ENCODE measurements around the gene WDR11.

Gene WDR11

GRCh38 chr10:120850911-120851865 lies at the start of gene WDR11:
WDR11 (plus strand) TSS chr10:120851362; CDS start chr10:120851421, 59 bp downstream.
- peak; percentile 68 for DNase-seq (ENCODE audit: low read depth)

GRCh38 chr10:120802935-120803334 lies 48.2 kb upstream of the WDR11 start:
- no peak for DNase-seq (ENCODE audit: low read depth)

- DNase-seq (ENCODE audit: low read depth) = no peak
Measured at GRCh38 chr10:120803972-120804371, 47.2 kb upstream of the WDR11 start.

DNA sequence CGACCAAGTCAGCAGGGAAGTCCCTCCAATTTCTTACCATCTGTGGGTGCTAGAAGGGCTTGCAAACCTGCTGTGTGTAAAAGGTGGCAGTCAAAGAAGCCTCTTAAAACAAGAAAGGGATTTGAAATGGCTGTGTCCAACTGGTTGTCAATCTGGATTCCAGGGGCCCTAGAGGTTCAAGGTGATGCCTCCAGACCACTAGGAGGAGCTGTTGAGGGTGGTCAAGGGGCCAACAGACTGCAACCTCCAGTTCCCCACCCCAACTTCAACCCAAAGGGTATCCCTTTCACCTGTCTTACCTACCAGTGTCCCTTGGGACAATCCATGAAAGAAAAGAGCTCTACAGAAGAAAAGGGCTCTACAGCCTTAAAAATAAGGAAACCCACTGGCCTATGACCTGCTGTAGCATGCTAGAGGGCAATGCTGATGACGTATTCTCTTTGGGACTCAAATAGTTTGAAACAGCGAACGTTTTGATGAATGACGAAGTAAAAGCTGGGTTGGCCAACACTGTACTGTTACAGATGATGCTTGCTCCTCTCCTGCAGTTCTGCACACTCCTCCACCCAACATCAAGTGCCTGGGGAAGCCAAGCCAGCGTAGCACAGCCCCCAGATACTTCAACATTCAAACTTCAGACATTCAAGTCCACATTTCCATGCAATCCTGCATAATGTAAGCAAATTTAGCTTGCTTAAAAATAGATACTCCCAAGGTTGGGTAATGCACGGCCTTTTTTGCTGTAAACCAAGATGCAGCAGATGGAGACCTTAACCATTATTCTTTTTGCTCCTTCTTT lies 45.9 kb upstream of the WDR11 start:
- DNase-seq (ENCODE audit: low read depth) = no peak

DNA sequence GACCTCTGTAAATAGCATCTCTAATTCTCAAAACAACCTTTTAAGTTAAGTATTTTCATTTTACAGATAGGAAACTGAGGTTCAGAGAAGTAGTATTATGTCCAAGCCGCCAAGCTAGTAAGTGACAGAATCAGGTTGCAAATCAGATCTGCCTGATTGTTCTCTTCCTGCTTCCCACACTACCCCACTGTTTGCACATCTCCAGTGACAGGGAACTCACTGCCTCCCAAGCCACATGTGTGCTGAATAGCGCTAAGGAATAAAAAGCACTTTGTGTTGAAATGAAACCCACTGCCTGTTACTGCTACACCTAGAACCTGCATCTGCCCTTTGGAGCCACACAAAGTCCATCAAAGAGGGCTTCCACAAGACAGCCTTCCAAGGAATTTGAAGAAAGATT lies 45.1 kb upstream of the WDR11 start:
- DNase-seq (ENCODE audit: low read depth) = no peak

DNA sequence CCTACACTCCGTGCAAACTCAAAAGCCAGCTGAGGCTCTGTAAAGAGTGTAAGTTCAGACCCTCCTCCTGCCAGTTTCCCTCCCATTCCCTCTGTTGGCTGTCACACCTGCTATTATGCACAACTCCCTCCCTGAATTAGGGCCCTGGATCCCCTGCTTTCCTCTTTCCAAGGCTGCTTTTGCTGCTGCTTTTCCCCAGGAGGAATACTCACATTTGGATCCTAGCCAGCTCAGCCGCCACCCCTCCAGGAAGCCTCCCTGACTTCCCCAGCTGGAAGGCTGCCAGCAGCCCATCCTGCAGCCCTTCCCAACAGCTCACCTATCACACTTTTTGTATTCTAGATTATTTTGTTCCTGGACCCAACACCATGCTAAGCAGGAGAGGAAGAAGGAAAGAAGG lies 40.9 kb upstream of the WDR11 start:
- no peak for DNase-seq (ENCODE audit: low read depth)

DNA sequence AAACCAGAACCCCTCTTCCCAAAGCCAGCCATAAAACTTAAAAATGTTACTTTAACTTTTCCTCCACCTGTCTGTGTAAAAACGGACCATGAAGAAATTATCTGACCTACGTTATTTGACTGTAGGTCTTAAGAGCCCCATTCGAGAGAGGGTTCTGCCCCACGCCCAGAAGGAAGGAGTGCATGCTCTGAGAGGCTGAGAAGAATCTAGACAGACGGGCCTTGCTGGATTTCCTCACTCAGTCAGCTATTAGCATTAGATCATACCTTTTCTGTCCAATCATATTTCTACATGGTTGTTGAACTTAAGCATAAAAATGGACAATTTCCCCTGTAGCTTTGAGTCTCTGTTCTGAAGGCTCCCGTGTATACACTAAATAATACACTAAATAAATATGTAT lies 38.1 kb upstream of the WDR11 start:
- no peak for DNase-seq (ENCODE audit: low read depth)

DNA sequence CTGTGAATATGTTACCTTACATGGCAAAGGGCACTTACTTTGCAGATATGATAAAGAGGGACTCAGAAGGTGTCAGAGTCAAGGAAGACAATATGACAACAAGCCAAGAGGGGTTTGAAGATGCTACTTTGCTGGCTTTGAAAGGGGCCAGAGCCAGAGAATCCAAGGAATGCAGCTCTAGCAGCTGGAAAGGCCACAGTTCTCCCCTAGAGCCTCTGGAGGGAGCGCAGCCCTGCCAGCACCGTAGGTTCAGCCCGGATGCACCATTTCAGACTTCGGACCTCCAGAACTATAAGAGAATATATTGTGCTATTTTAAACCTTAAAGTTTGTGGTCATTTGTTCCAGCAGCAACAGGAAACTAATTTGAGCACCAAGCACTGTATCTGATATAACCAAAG lies 32.9 kb upstream of the WDR11 start:
- no peak for DNase-seq (ENCODE audit: low read depth)

GRCh38 chr10:120819366-120819765 lies 31.8 kb upstream of the WDR11 start:
- DNase-seq (ENCODE audit: low read depth) = no peak

- no peak for DNase-seq (ENCODE audit: low read depth)
Measured at GRCh38 chr10:120823266-120823665, 27.9 kb upstream of the WDR11 start.

GRCh38 chr10:120824881-120825309 lies 26.3 kb upstream of the WDR11 start:
- DNase-seq (ENCODE audit: low read depth) = no peak

GRCh38 chr10:120825878-120826769 lies 25.0 kb upstream of the WDR11 start:
- no peak for DNase-seq (ENCODE audit: low read depth)

GRCh38 chr10:120827251-120827875 lies 23.8 kb upstream of the WDR11 start:
- no peak for DNase-seq (ENCODE audit: low read depth)

- DNase-seq (ENCODE audit: low read depth) = no peak
Measured at GRCh38 chr10:120828763-120829319, 22.3 kb upstream of the WDR11 start.

DNA sequence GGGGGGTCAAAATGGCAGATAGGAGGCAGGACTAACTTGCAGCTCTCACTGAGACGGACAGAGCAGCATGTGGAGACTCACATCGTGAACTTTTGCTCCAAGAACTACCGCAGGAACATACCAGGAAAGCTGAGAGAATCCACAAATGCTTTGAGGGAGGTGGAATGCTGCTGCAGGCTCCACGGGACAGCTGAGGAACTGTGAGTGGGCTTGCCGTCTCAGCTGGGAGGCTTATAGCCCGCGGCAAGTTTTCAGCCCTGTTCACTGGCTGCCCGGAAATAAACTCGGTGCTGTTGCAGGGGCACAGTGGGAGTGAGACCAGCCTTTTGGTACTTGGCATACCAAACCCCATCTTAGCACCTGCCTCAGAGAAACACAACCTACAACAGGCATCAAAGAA lies 19.1 kb upstream of the WDR11 start:
- no peak for DNase-seq (ENCODE audit: low read depth)

GRCh38 chr10:120833222-120833928 lies 17.8 kb upstream of the WDR11 start:
- DNase-seq (ENCODE audit: low read depth) = no peak

- DNase-seq (ENCODE audit: low read depth) = no peak
Measured at GRCh38 chr10:120835603-120836002, 15.6 kb upstream of the WDR11 start.

DNA sequence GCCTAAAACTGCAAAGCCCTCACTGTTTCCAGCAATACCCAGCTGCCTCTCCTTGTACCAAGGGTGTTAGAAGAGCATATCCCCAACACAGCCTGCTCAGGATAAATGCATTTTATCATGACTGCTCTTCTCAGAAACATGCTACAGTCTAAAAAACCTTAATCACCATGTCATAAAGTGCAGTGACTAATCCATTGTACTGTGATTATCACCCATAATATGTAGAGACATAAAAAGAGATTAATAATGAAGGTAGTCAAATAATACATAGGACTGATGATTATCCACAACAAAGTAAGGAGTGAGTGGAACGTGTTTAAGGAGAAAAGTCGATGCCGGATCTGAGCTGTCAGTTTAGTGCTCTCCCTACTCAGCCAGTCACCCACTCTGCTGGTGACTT lies 12.2 kb upstream of the WDR11 start:
- no peak for DNase-seq (ENCODE audit: low read depth)

GRCh38 chr10:120841522-120842189 lies 9.5 kb upstream of the WDR11 start:
- DNase-seq (ENCODE audit: low read depth) = no peak

GRCh38 chr10:120854388-120854787 lies 3.2 kb downstream of the WDR11 start:
- DNase-seq (ENCODE audit: low read depth) = no peak

Measured in stimulated activated CD8-positive, alpha-beta memory T cell treated with anti-CD3 and anti-CD28 coated beads, Interleukin-4, amount 100 ng/mL, for 24 hours (primary cell).